Measurements from ENCODE around the gene CETN1.
A peak's percentile ranks its signal among the peaks of the same experiment; 100 is the strongest.

Gene CETN1

GRCh38 chr18:577643-578375 lies 2.4 kb upstream of the CETN1 start:
- no peak for FAIRE-seq

GRCh38 chr18:579238-579637 lies 942 bp upstream of the CETN1 start:
- FAIRE-seq = no peak

- FAIRE-seq = no peak
Observed at GRCh38 chr18:581096-581495, 916 bp downstream of the CETN1 start.

GRCh38 chr18:582465-582864 lies 2.3 kb downstream of the CETN1 start:
- no peak for FAIRE-seq

- no peak for FAIRE-seq
Observed at GRCh38 chr18:595068-595467, 14.9 kb downstream of the CETN1 start.

- no peak for FAIRE-seq
Observed at GRCh38 chr18:595571-595970, 15.4 kb downstream of the CETN1 start.

- FAIRE-seq = peak; percentile 43
Observed at GRCh38 chr18:596288-596881, 16.2 kb downstream of the CETN1 start.

- FAIRE-seq = no peak
Observed at GRCh38 chr18:598124-598589, 18.0 kb downstream of the CETN1 start.

GRCh38 chr18:600107-600506 lies 19.9 kb downstream of the CETN1 start:
- FAIRE-seq = no peak

- FAIRE-seq = no peak
Observed at GRCh38 chr18:604771-605170, 24.6 kb downstream of the CETN1 start.

GRCh38 chr18:607930-608329 lies 27.8 kb downstream of the CETN1 start:
- no peak for FAIRE-seq

- FAIRE-seq = no peak
Observed at GRCh38 chr18:610214-610928, 30.2 kb downstream of the CETN1 start.

GRCh38 chr18:612156-612555 lies 32.0 kb downstream of the CETN1 start:
- no peak for FAIRE-seq

GRCh38 chr18:614193-614592 lies 34.0 kb downstream of the CETN1 start:
- no peak for FAIRE-seq

GRCh38 chr18:615092-615521 lies 34.9 kb downstream of the CETN1 start:
- FAIRE-seq = peak; percentile 43

- FAIRE-seq = no peak
Observed at GRCh38 chr18:615773-616172, 35.6 kb downstream of the CETN1 start.

- FAIRE-seq = peak; percentile 99
Observed at GRCh38 chr18:616380-616995, 36.3 kb downstream of the CETN1 start.

- FAIRE-seq = no peak
Observed at GRCh38 chr18:617970-618504, 37.9 kb downstream of the CETN1 start.

GRCh38 chr18:618618-619017 lies 38.4 kb downstream of the CETN1 start:
- no peak for FAIRE-seq

- no peak for FAIRE-seq
Observed at GRCh38 chr18:621291-622043, 41.3 kb downstream of the CETN1 start.

- no peak for FAIRE-seq
Observed at GRCh38 chr18:622289-622688, 42.1 kb downstream of the CETN1 start.
